Astrocyte of the hippocampus (primary cell): ENCODE measurements around the gene RIBC1.
"Not testable (repeated sequence)": the region's sequence is repeated elsewhere in the genome, so short reads cannot be mapped to it uniquely, and the experiment has no call there.

Source experiments
- DNase-seq: peaks from one replicate; pipeline ENCODE4 v3.0.0; 2011; ENCODE audit warnings: low read depth, low spot score

RIBC1 gene

DNA sequence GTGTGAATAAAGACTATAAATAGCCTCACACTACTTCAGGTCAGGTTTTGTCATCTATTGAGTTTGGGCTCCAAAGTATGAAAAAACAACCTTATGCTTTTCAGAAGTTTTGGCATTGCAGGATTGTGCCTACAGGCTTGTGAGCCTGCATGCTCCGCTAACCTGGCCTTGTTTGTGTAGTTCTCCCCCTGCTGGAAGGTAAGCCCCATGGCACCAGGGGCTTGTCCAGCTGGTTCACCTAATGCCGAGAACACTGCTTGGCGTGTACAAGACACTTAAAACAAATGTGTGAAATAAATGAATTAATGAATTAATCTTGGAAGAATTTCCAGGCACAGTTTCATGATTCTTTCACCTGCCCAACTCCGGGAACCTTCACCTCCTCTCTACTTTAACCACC is 13.3 kb downstream of the RIBC1 start:
- DNase-seq, result peak; percentile 84

DNA sequence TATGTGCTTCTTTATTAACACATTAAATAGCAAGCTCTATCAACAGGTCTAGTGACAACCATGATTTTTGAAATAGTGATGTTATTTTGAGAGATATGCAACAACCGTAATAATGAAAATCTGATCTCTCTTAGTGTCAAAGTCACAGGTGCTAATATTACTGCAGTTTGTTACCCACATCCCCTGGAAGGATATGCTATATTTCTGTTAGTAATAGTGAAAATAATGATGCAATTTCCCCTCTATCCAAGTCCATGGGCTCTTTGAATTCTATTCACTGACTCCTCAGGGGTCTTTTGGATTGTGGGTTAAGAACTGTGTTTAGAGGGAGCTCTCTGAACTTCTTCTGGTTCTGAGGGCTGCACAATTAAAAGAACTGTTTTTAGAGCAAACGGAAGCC is 14.5 kb downstream of the RIBC1 start:
- no peak for DNase-seq

DNA sequence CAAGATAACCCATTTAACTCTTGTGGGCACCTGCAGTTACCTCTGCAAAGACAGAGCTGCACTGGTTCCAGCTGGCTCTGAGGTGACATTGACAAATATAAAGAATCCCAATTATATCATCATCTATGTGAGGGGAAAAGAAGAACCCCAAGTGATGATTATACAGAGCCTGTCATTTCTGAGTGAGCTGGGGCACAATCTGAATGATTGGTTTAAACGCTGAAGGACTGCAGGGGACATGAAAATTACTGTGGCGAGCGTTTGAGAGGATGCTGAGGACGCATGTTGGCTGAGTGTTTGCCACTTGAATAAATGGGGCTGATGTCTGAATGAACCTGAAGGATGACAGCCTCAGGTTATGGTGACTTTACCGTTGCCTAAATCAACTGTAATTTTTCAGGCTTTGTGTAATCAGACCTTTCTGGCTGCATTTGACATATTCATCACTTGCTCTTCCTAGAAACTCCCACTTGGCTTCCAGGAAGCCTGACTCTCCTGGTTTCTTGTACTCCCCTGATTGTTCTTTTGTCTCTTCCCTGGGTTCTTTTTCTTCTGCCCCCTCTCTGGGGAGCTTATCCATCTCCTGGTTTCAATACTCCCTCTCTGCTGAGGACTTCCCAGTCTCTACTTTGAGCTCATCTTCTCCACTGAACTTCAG is 15.6 kb downstream of the RIBC1 start:
- no peak for DNase-seq

DNA sequence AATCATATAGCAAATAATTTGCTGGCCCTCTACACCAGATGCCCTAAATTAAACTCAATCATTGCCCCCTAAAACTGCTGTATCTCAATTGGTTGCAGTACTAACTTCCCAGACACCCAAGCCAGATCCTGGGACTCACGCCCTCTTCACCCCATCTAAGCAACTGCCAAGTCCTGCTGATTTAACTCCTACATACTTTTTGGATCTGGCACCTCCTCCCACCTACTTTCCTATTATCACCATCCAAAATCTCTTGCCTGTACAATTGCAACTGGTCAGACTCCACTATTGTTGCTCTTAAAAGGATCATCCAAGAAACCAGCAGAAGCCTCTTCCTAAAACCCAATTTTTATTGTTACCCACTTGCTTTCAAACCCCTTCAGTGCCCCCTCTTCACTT is 16.2 kb downstream of the RIBC1 start:
- no peak for DNase-seq

DNA sequence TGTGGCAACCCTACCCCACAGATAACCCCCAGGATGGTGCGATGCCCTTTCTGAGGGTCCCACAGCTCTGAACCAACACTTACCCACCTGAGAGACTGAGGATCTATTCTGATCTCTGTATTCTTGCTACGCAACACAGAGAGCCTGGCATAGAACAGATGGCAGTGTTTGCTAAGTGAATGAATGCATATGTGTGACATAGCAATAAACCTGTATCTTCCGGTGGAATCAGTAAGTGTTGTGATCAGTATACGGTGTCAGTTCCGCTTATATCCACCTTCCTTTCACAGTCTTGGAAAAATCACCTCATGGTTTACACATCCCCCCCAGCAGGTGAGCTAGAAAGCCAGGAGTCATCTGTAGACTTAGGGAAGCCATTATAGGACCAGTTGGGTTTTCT is 17.4 kb downstream of the RIBC1 start:
- DNase-seq, result no peak

DNA sequence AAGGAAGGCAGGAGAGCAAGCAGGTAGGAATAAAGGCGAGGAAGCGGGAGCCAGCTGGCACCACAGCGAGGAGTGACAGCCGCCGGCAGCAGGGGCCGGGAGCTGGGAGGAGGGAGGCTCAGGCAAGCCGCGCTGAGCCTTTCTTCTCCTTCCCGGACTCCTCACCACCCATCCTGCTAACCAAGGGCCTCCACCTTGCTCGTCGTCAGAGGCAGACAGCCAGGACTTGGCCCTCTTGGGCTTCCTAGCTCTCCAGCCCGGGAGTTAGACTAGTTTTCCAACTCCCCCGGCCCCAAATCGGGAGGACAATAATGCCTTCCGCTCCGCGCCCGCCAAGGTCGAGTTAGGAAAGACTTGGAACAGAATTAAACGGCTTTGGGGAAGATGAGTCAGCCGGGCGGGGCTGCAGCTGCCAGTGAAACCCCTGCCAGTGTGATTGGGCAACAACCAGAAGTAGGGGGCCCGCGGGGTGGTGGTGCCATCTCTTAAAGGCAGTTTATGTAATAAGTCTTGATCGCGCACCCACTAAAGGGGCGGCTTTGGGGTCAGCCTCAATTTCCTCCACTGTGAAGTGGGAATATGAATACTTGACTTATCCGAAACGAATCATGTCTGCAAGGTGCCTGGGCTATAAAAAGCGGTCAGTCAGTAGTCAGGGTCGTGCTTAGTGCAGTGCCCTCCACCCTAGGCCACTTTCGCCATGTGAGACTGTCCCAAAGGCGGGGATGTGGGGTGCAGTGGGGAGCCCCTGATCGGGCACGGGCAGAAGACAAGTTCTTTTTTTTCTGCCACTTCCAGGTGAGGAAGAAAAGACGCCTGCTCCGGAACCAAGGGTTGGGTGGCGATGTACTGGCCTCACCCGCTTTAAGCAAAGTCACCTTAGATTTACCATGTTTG is 18.2 kb downstream of the RIBC1 start:
- peak; percentile 49 for DNase-seq

DNA sequence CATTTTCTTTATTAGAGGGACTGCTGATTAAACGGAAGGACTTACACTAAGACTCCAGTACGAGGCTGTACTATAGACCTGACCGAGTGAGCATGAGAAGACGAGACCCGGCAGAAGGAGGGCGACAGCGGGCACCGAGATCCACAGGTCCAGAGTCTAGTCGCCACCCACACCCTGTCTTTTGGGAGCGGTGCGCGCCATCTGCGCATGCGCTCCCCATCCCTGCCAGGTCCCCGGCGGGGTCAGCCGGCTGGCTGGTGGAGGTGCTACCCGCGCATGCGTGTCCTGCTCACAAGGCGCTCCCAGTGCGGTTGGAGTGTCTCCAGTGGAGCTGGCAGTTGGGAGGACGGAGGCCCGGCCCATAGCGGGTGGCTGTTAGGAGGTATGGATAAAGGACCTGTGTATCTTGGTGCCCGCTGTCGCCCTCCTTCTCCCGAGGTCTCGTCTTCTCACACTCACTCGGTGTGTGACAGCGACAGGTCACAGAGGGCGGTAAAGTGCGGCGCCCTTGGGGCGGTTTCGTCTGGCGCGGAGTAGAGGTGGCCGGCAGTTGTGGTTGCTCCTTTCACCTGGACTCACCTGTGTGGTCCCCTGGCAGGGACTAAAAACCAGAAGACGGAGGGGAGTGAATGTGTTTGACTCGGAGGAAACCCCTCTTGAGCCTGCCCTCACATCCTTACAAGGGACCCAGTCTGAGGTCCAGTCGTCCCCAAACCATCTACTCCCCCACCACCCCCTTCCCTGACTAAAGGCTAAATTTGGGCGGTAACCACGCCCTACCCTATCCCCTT is 19.1 kb downstream of the RIBC1 start:
- peak; percentile 86 for DNase-seq

DNA sequence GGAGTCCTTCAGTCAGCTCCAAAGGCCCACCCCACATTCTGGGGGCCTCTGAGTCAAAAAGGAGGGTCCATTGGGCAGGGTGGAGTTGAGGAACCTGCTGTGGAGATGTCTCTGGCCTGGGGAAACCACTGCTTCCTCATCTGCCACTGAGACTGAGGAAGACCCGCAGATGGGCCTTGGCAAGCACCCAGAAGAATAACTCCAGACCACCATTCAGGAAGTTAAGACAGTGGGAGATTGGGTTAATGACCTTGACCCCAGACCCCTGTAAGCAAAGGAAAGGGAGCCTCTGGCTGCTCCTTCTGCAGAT is 19.6 kb downstream of the RIBC1 start:
- DNase-seq, result no peak

DNA sequence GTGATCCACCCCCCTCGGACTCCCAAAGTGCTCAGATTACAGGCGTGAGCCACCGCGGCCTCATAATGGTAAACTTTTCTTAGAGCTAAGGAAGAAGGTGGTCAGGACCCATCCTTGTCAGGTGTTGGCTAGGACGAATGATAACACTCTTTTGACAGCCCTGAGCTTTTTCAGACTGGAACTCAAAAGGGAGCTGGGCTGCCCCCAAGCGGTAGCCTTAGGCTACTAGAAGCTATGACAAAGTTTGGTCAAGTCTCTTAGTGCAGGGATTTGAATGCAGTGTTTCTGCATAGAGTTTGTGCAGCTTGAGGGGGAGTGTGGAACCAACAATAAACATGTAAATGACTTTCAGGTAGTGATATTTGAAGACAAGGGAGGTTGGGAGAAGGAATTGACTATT is 23.3 kb downstream of the RIBC1 start:
- DNase-seq, result peak; percentile 33

DNA sequence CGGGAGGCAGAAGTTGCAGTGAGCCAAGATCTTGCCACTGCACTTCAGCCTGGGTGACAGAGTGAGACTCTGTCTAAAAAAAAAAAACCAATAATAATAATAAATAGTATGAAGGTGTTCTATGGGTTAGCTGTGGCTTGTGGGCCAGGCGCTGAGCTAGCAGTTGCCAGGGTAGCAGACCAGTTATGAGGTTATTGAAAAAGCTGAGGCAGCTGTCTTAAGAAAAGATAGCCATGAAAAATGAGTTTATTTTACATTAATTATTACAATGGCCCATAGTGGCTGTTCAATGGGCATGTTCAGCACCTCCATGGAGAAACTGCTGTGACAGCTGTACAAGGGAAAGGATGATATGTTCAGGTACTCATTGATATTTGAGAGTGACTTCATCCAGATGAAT is 24.8 kb downstream of the RIBC1 start:
- DNase-seq, result no peak

DNA sequence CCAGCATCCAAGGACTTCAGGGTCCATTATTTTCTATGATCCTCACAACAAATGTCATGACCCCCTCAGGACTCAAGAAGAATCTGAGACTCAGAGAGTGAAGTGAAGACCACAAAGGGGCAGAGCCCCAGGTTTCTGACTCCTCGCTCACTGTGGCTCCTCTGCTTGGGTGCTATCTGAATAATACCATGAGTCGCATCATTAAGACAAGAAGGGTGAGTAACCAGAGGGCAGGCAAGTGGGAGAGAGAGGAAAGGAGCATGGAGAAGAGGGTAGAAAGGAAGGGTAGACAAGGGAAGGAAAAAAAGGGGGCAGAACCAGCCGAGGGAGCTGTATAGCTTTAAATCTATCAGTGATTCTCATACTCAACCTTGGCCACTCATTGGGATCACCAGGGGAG is 27.0 kb downstream of the RIBC1 start:
- DNase-seq, result no peak

DNA sequence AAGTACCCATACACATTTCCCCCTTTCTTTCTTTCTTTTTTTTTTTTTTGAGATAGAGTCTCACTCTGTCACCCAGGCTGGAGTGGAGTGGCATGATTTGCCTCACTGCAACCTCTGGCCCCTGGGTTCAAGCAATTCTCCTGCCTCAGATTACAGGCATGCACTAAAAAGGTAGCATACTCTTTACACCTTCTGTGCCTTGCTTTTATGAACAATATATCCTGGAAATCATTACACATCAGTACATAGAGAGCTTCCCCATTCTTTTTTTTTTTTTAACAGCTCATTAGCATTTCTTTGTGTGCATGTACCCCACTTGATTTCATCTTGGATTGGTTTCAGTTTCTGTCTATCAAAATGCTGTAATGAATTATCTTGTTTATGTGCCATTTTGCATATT is 30.1 kb downstream of the RIBC1 start:
- no peak for DNase-seq

DNA sequence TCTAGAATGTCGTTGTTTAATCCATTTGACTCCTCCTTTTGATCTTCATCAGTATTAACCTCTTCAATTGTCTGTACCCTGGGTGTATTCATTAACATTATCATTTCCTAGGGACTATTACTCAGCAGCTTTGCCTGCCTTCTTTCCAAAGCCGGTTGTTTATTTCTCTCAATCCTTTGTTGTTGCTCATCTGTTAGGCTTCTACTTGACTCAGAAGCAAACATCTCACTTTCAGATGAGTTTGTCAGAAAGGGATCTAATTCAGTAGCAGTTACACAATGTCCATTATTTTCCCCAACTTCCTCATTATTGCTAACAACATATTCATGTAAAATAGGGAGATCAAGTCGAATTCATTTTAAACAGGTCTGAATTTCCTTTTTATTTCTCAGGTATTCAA is 33.6 kb downstream of the RIBC1 start:
- DNase-seq, result peak; percentile 9

DNA sequence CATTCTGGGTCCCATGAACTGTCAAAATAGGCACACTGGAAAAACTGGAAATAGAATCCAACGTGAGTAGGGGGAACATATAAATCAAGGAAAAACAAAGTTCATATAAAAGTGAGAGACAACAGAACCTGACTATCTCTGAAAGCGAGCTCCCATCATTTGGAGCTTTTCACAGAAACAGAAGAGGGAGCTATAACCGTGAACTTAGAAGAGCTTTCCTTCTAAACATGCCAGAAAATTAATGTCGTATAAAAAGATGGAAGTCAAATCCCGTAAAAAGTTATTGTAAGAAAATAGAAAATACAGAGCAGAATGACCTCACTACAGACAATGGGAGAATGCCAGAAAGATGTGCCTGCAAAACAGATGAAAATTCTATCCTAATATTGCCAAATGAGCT is 35.4 kb downstream of the RIBC1 start:
- no peak for DNase-seq

DNA sequence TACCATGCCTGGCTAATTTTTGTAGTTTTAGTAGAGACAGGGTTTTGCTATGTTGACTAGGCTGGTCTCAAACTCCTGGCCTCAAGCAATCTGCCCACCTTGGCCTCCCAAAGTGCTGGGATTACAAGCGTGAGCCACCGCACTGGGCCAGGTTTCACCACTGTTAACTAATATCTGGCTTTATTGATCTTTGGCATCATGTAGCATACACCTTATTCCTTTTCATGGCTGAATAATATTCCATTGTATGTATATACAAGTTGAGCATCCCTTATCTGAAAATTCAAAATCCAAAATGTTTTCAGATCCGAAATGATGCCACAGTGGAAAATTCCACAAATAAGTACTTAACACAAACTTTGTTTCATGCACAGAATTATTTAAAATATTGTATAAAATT is 46.0 kb downstream of the RIBC1 start:
- DNase-seq, result not testable (repeated sequence)

DNA sequence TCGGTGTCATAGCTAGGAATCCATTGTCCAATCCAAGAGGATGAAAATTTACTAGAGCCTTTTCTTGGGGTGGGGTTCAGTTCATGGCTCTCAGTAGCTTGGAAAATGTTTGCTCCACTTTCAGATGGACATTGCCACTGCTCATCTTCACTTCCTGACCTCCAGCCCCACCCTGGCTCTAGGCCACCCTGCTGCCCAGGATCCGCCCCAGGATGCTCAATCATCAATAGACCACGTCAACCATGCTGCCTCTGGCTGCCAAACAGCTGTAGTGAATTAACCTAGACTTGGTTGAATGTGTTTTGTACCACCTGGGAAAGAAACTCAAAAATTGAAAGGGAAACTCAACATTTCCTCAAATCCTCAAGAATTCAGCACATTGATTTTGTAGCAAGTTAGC is 48.7 kb downstream of the RIBC1 start:
- DNase-seq, result no peak

DNA sequence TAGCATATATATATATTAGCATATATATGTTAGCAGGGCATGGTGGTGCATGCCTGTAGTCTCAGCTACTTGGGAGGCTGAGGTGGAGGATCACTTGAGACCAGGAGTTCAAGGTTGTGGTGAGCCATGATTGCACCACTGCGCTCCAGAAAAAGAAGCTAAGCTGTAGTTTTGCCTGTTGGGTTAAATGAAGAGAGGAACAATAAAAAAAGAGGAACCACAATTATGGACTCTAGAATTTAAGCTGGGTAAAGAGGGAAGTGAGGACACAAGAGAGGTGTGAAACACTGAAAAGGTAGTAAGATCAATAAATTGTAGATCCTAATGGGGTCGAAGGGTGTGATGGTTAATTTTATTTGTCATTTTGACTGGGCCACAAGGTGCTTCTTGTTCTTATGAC is 52.0 kb downstream of the RIBC1 start:
- no peak for DNase-seq

DNA sequence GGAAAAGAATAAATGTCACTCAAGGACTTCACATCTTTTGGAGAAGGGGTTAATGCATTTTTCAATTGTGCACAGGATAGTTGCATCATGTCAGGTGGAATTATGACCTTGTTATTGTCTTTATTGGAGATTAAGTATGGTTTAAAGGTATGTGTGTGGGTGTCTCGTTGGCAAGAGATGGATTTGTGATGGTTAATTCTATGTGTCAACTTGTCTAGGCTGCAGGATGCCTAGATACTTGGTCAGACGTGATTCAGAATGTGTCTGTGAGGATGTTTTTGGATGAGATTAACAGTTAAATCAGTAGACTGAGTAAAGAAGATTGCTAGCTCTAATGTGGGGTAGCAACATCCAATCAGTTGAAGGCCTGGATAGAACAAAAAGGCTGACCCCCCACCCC is 53.7 kb downstream of the RIBC1 start:
- no peak for DNase-seq

DNA sequence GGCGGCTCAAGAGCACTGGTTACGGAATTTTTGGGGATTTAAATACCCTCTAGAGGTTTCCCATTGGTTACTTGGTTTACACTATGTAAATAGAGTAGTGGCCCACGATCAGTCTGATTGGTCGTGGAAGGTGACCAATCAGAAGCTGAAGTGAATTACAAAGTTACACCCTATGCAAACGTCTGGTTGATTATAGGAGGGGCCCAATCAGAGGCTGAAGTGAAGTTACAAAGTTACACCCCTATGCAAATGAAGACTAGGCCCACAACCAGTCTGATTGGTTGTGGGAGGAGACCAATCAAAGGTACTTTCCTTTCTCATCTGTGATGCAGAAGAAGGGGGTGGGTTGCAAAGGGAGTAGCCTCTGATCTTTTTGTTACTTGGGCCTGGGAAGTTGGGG is 56.6 kb downstream of the RIBC1 start:
- no peak for DNase-seq
